H4 (cell line): ENCODE measurements around the gene TMTC1. TPM values are rescaled to one million over a fixed set of nuclear protein-coding genes. Genes with fewer than 3 reads are reported as not detected.
A peak's percentile ranks its signal among the peaks of the same experiment; 100 is the strongest.

ENCODE experiments used
- DNase-seq: peaks from one replicate; pipeline ENCODE4 v3.0.0-alpha.2; 2015; ENCODE audit warnings: low spot score
- total RNA-seq: library from RNA; depleted of rRNA; stranded (reverse); fragments of >200 nt; shearing (Covaris generic); gene quantifications from 2 replicates; pipeline ENCODE4 v1.2.3, GENCODE V29; 2014

The TMTC1 gene
- total RNA-seq, 1 experiment from 2014 or later: 14.0 TPM

- DNase-seq: peak; percentile 59
Observed at GRCh38 chr12:29741342-29742241, 42.1 kb downstream of the TMTC1 start.

- no peak for DNase-seq
Observed at GRCh38 chr12:29739279-29739991, 44.3 kb downstream of the TMTC1 start.

GRCh38 chr12:29738365-29738764, 45.4 kb downstream of the TMTC1 start:
- no peak for DNase-seq

GRCh38 chr12:29737644-29738043, 46.1 kb downstream of the TMTC1 start:
- no peak for DNase-seq

- no peak for DNase-seq
Observed at GRCh38 chr12:29735604-29736003, 48.1 kb downstream of the TMTC1 start.

GRCh38 chr12:29734734-29735133, 49.0 kb downstream of the TMTC1 start:
- no peak for DNase-seq

GRCh38 chr12:29734305-29734704, 49.4 kb downstream of the TMTC1 start:
- DNase-seq: no peak

GRCh38 chr12:29733501-29733900, 50.2 kb downstream of the TMTC1 start:
- DNase-seq: no peak

GRCh38 chr12:29733060-29733459, 50.7 kb downstream of the TMTC1 start:
- no peak for DNase-seq

- no peak for DNase-seq
Observed at GRCh38 chr12:29732593-29732992, 51.1 kb downstream of the TMTC1 start.

GRCh38 chr12:29732191-29732590, 51.6 kb downstream of the TMTC1 start:
- no peak for DNase-seq

- no peak for DNase-seq
Observed at GRCh38 chr12:29731591-29731990, 52.2 kb downstream of the TMTC1 start.

- DNase-seq: no peak
Observed at GRCh38 chr12:29730481-29730880, 53.3 kb downstream of the TMTC1 start.

- no peak for DNase-seq
Observed at GRCh38 chr12:29728030-29728429, 55.7 kb downstream of the TMTC1 start.

- no peak for DNase-seq
Observed at GRCh38 chr12:29726741-29727348, 56.9 kb downstream of the TMTC1 start.

- DNase-seq: no peak
Observed at GRCh38 chr12:29726321-29726692, 57.4 kb downstream of the TMTC1 start.

- DNase-seq: no peak
Observed at GRCh38 chr12:29725587-29726320, 58.0 kb downstream of the TMTC1 start.

GRCh38 chr12:29722164-29722563, 61.6 kb downstream of the TMTC1 start:
- no peak for DNase-seq

GRCh38 chr12:29719381-29719780, 64.4 kb downstream of the TMTC1 start:
- no peak for DNase-seq

- DNase-seq: no peak
Observed at GRCh38 chr12:29717540-29718100, 66.1 kb downstream of the TMTC1 start.

- no peak for DNase-seq
Observed at GRCh38 chr12:29714966-29715365, 68.8 kb downstream of the TMTC1 start.

GRCh38 chr12:29713729-29714128, 70.0 kb downstream of the TMTC1 start:
- no peak for DNase-seq
